ENCODE data around the gene FAM13A.

Gene FAM13A

GRCh38 chr4:88779431-88779830, 277.6 kb downstream of the FAM13A start (continued):
- no peak for TF ChIP-seq PATZ1 (tag by site-specific recombination; IDR thresholded peaks at IDR 0.05)
- TF ChIP-seq PRDM10 (tag by site-specific recombination; IDR thresholded peaks at IDR 0.05) = no peak
- no peak for TF ChIP-seq ZXDB (tag by site-specific recombination; IDR thresholded peaks at IDR 0.05)

GRCh38 chr4:88775529-88775928, 281.5 kb downstream of the FAM13A start:
- no peaks in the 10 kb centered on the region for H3K4me1 ChIP-seq (ENCODE audit: control insufficient read depth, insufficient read depth, low read length)
- H3K27ac ChIP-seq (ENCODE audit: extremely low read depth, low read depth, low read length) = no peak overlapping the region
- POLR2A ChIA-PET = no interaction called here
- CTCF ChIA-PET = no interaction called here
- no peaks in the 10 kb centered on the region for H3K36me3 ChIP-seq (ENCODE audit: control insufficient read depth in 2 of 2, insufficient read depth in 1 of 2, low read length in 2 of 2)
- no peaks in the 10 kb centered on the region for H3K9me3 ChIP-seq (ENCODE audit: control insufficient read depth, insufficient read depth, low read depth, low read length)
- TF ChIP-seq PRDM10 (tag by site-specific recombination; IDR thresholded peaks at IDR 0.05) (no peak), ZNF501 (tag by site-specific recombination; IDR thresholded peaks at IDR 0.05) (no peak), ZNF530 (tag by site-specific recombination; IDR thresholded peaks at IDR 0.05; ENCODE audit: low read depth) (no peak), ZNF155 (tag by site-specific recombination; IDR thresholded peaks at IDR 0.05) (no peak), ZNF274 (IDR thresholded peaks at IDR 0.05; ENCODE audit: low read length) (no peak), ZNF274 (tag by site-specific recombination; IDR thresholded peaks at IDR 0.05; ENCODE audit: borderline replicate concordance) (no peak), ZNF292 (tag by site-specific recombination; IDR thresholded peaks at IDR 0.05; ENCODE audit: borderline replicate concordance, low read depth) (no peak), ZSCAN5A (tag by site-specific recombination; IDR thresholded peaks at IDR 0.05) (no peak), ZNF670 (tag by site-specific recombination; IDR thresholded peaks at IDR 0.05; ENCODE audit: low read depth) (no peak)
- H3K4me3 ChIP-seq (ENCODE audit: low read depth, low read length) = no peak overlapping the region

- Histone ChIP-seq H3K9me3 (ENCODE audit: control insufficient read depth, insufficient read depth, low read depth, low read length) (no peaks in the 10 kb centered on the region), H3K4me1 (ENCODE audit: control insufficient read depth, insufficient read depth, low read length) (no peaks in the 10 kb centered on the region), H3K36me3 (ENCODE audit: control insufficient read depth in 2 of 2, insufficient read depth in 1 of 2, low read length in 2 of 2) (peaks cover 0 to 2% of the 10 kb centered on the region in 2 experiments; a peak in 1 of 3 replicates), H3K4me3 (ENCODE audit: low read depth, low read length) (no peak overlapping the region), H3K27ac (ENCODE audit: extremely low read depth, low read depth, low read length) (no peak overlapping the region)
- POLR2A ChIA-PET = no interaction called here
- CTCF ChIA-PET = no interaction called here
- no peak for TF ChIP-seq ZNF561 (tag by site-specific recombination; IDR thresholded peaks at IDR 0.05; ENCODE audit: borderline replicate concordance)
- TF ChIP-seq ZNF521 (tag by site-specific recombination; IDR thresholded peaks at IDR 0.05) = no peak
- no peak for TF ChIP-seq ZNF639 (tag by site-specific recombination; IDR thresholded peaks at IDR 0.05)
- TF ChIP-seq ZNF792 (tag by site-specific recombination; IDR thresholded peaks at IDR 0.05) = no peak
- no peak for TF ChIP-seq ZNF549 (tag by site-specific recombination; IDR thresholded peaks at IDR 0.05)
- no peak for TF ChIP-seq ZNF791 (tag by site-specific recombination; IDR thresholded peaks at IDR 0.05)
- TF ChIP-seq ZFP69B (tag by site-specific recombination; IDR thresholded peaks at IDR 0.05) = no peak
- no peak for TF ChIP-seq ZNF658 (tag by site-specific recombination; IDR thresholded peaks at IDR 0.05)
- no peak for TF ChIP-seq ZNF114 (tag by site-specific recombination; IDR thresholded peaks at IDR 0.05)
These were observed 282.0 kb downstream of the FAM13A start for GRCh38 chr4:88775026-88775425.
